ENCODE measurements around the gene DOK5.

GRCh38 chr20:54608039-54608745 is 132.8 kb downstream of the DOK5 start:
- no peak for TF ChIP-seq GATA2 (IDR thresholded peaks at IDR 0.05; ENCODE audit: low read depth, low read length)
- TF ChIP-seq GATA3 (IDR thresholded peaks at IDR 0.05; ENCODE audit: low read depth, low read length), result no peak

All from SH-SY5Y (cell line).